Measurements from ENCODE around the gene KRTAP12-2. TPM values are rescaled to one million over a fixed set of nuclear protein-coding genes. Genes with fewer than 3 reads are reported as not detected.
"Not testable (repeated sequence)": the region's sequence is repeated elsewhere in the genome, so short reads cannot be mapped to it uniquely, and the experiment has no call there.

Gene KRTAP12-2
- total and polyA plus RNA-seq, 4 donors: not detected

- Histone ChIP-seq H3K36me3 (ENCODE audit: control insufficient read depth, insufficient read depth, low read length) (no peaks in the 10 kb centered on the region), H3K27ac (ENCODE audit: low read depth, low read length) (no peak overlapping the region), H3K27me3 (ENCODE audit: control insufficient read depth, insufficient read depth, low read length) (no peaks in the 10 kb centered on the region), H3K9me3 (ENCODE audit: control insufficient read depth, insufficient read depth, low read length) (no peaks in the 10 kb centered on the region), H3K4me1 (ENCODE audit: control insufficient read depth, insufficient read depth, low read length) (no peaks in the 10 kb centered on the region), H3K4me3 (ENCODE audit: low read depth, low read length) (no peak overlapping the region)
- 68% methylated on average over 12 of the region's 14 CpGs for WGBS (ENCODE audit: insufficient coverage)
- DNase-seq (ENCODE audit: low read depth in 4 of 6, low spot score in 6 of 6): no peak
These were observed 13.6 kb downstream of the KRTAP12-2 start for GRCh38 chr21:44653123-44653522.

- Histone ChIP-seq H3K27ac (ENCODE audit: low read depth, low read length) (no peak overlapping the region), H3K9me3 (ENCODE audit: control insufficient read depth, insufficient read depth, low read length) (no peaks in the 10 kb centered on the region), H3K4me3 (ENCODE audit: low read depth, low read length) (no peak overlapping the region), H3K27me3 (ENCODE audit: control insufficient read depth, insufficient read depth, low read length) (no peaks in the 10 kb centered on the region), H3K4me1 (ENCODE audit: control insufficient read depth, insufficient read depth, low read length) (peaks cover 8% of the 10 kb centered on the region), H3K36me3 (ENCODE audit: control insufficient read depth, insufficient read depth, low read length) (no peaks in the 10 kb centered on the region)
- DNase-seq (ENCODE audit: low read depth in 4 of 6, low spot score in 6 of 6): no peak
- 94% methylated on average over 9 of the region's 12 CpGs for WGBS (ENCODE audit: insufficient coverage)
These were observed 15.6 kb downstream of the KRTAP12-2 start for GRCh38 chr21:44650973-44651675.

GRCh38 chr21:44650265-44650972 lies 16.3 kb downstream of the KRTAP12-2 start:
- Histone ChIP-seq H3K36me3 (ENCODE audit: control insufficient read depth, insufficient read depth, low read length) (no peaks in the 10 kb centered on the region), H3K9me3 (ENCODE audit: control insufficient read depth, insufficient read depth, low read length) (no peaks in the 10 kb centered on the region), H3K4me3 (ENCODE audit: low read depth, low read length) (no peak overlapping the region), H3K27me3 (ENCODE audit: control insufficient read depth, insufficient read depth, low read length) (no peaks in the 10 kb centered on the region), H3K27ac (ENCODE audit: low read depth, low read length) (no peak overlapping the region), H3K4me1 (ENCODE audit: control insufficient read depth, insufficient read depth, low read length) (peaks cover 8% of the 10 kb centered on the region)
- 90% methylated on average over 19 of the region's 20 CpGs for WGBS (ENCODE audit: insufficient coverage)
- DNase-seq (ENCODE audit: low read depth in 4 of 6, low spot score in 6 of 6): no peak

- H3K9me3 ChIP-seq (ENCODE audit: control insufficient read depth, insufficient read depth, low read length): peaks cover 2% of the 10 kb centered on the region
- peaks cover 8% of the 10 kb centered on the region for H3K4me1 ChIP-seq (ENCODE audit: control insufficient read depth, insufficient read depth, low read length)
- H3K4me3 ChIP-seq (ENCODE audit: low read depth, low read length): no peak overlapping the region
- WGBS (ENCODE audit: insufficient coverage): 87% methylated on average over 16 of the region's 18 CpGs
- H3K36me3 ChIP-seq (ENCODE audit: control insufficient read depth, insufficient read depth, low read length): no peaks in the 10 kb centered on the region
- H3K27ac ChIP-seq (ENCODE audit: low read depth, low read length): no peak overlapping the region
- no peak for DNase-seq (ENCODE audit: low read depth in 4 of 6, low spot score in 6 of 6)
- no peaks in the 10 kb centered on the region for H3K27me3 ChIP-seq (ENCODE audit: control insufficient read depth, insufficient read depth, low read length)
These were observed 17.1 kb downstream of the KRTAP12-2 start for GRCh38 chr21:44649521-44650100.

- H3K27ac ChIP-seq (ENCODE audit: low read depth, low read length): no peak overlapping the region
- no peaks in the 10 kb centered on the region for H3K27me3 ChIP-seq (ENCODE audit: control insufficient read depth, insufficient read depth, low read length)
- H3K36me3 ChIP-seq (ENCODE audit: control insufficient read depth, insufficient read depth, low read length): no peaks in the 10 kb centered on the region
- peaks cover 8% of the 10 kb centered on the region for H3K4me1 ChIP-seq (ENCODE audit: control insufficient read depth, insufficient read depth, low read length)
- peaks cover 6% of the 10 kb centered on the region for H3K9me3 ChIP-seq (ENCODE audit: control insufficient read depth, insufficient read depth, low read length)
- 81% methylated on average over 30 of the region's 33 CpGs for WGBS (ENCODE audit: insufficient coverage)
- DNase-seq (ENCODE audit: low read depth in 4 of 6, low spot score in 6 of 6): no peak
- no peak overlapping the region for H3K4me3 ChIP-seq (ENCODE audit: low read depth, low read length)
These were observed 18.0 kb downstream of the KRTAP12-2 start for GRCh38 chr21:44648557-44649311.

- DNase-seq (ENCODE audit: low read depth in 4 of 6, low spot score in 6 of 6): peak in 2 of 6 donors; percentile 24 to 27
- H3K27me3 ChIP-seq (ENCODE audit: control insufficient read depth, insufficient read depth, low read length): no peaks in the 10 kb centered on the region
- H3K9me3 ChIP-seq (ENCODE audit: control insufficient read depth, insufficient read depth, low read length): peaks cover 6% of the 10 kb centered on the region
- no peak overlapping the region for H3K27ac ChIP-seq (ENCODE audit: low read depth, low read length)
- H3K4me3 ChIP-seq (ENCODE audit: low read depth, low read length): no peak overlapping the region
- H3K36me3 ChIP-seq (ENCODE audit: control insufficient read depth, insufficient read depth, low read length): no peaks in the 10 kb centered on the region
- H3K4me1 ChIP-seq (ENCODE audit: control insufficient read depth, insufficient read depth, low read length): peaks cover 8% of the 10 kb centered on the region
- WGBS (ENCODE audit: insufficient coverage): 36% methylated on average over 8 of the region's 8 CpGs
These were observed 19.5 kb downstream of the KRTAP12-2 start for GRCh38 chr21:44647222-44647552.

GRCh38 chr21:44646366-44647221 lies 20.1 kb downstream of the KRTAP12-2 start, which contains the start of gene KRTAP10-11:
TSS of gene KRTAP10-11 (plus strand) at chr21:44646414. CDS start at chr21:44646459, 45 bp downstream.
- DNase-seq (ENCODE audit: low read depth in 4 of 6, low spot score in 6 of 6): peak in 1 of 6 donors; percentile 10
- not testable (repeated sequence) for H3K4me3 ChIP-seq (ENCODE audit: low read depth, low read length); H3K27ac ChIP-seq (ENCODE audit: low read depth, low read length); H3K4me1 ChIP-seq (ENCODE audit: control insufficient read depth, insufficient read depth, low read length); H3K9me3 ChIP-seq (ENCODE audit: control insufficient read depth, insufficient read depth, low read length); H3K27me3 ChIP-seq (ENCODE audit: control insufficient read depth, insufficient read depth, low read length); H3K36me3 ChIP-seq (ENCODE audit: control insufficient read depth, insufficient read depth, low read length)
- WGBS (ENCODE audit: insufficient coverage): 68% methylated on average over 21 of the region's 21 CpGs

GRCh38 chr21:44644878-44645277 lies 21.8 kb downstream of the KRTAP12-2 start:
- H3K27me3 ChIP-seq (ENCODE audit: control insufficient read depth, insufficient read depth, low read length): no peaks in the 10 kb centered on the region
- no peak overlapping the region for H3K27ac ChIP-seq (ENCODE audit: low read depth, low read length)
- H3K4me1 ChIP-seq (ENCODE audit: control insufficient read depth, insufficient read depth, low read length): peaks cover 8% of the 10 kb centered on the region
- WGBS (ENCODE audit: insufficient coverage): no CpG with 5 or more reads among the region's 2 CpGs
- H3K9me3 ChIP-seq (ENCODE audit: control insufficient read depth, insufficient read depth, low read length): peaks cover 7% of the 10 kb centered on the region
- DNase-seq (ENCODE audit: low read depth in 4 of 6, low spot score in 6 of 6): no peak
- H3K36me3 ChIP-seq (ENCODE audit: control insufficient read depth, insufficient read depth, low read length): no peaks in the 10 kb centered on the region
- H3K4me3 ChIP-seq (ENCODE audit: low read depth, low read length): no peak overlapping the region
